Neuronal stem cell (in vitro differentiated cells): ENCODE measurements around the gene MRC2.

Source experiments
- DNase-seq: peaks from one replicate; pipeline ENCODE4 v3.0.0-alpha.2; 2013; ENCODE audit warnings: low spot score
- H2AFZ ChIP-seq: one replicate; pipeline ENCODE4 v1.6.1; 2013; ENCODE audit warnings: mild to moderate bottlenecking, low read length, inconsistent platforms
- H2AK5ac ChIP-seq: 2 replicates; pipeline ENCODE4 v1.6.1; 2013; ENCODE audit warnings: low read depth, mild to moderate bottlenecking, inconsistent platforms, low read length, moderate library complexity, mixed read lengths
- H2BK120ac ChIP-seq: 2 replicates; pipeline ENCODE4 v1.6.1; 2013; ENCODE audit warnings: low read depth, mild to moderate bottlenecking, inconsistent platforms, low read length, moderate library complexity, mixed read lengths
- H2BK12ac ChIP-seq: one replicate; pipeline ENCODE4 v1.6.1; 2013; ENCODE audit warnings: low read length, inconsistent platforms
- H2BK15ac ChIP-seq: 2 replicates; pipeline ENCODE4 v1.6.1; 2013; ENCODE audit warnings: mild to moderate bottlenecking, low read length, inconsistent platforms, mixed read lengths
- H2BK5ac ChIP-seq: one replicate; pipeline ENCODE4 v1.6.1; 2013; ENCODE audit warnings: inconsistent platforms, mild to moderate bottlenecking, low read length, moderate library complexity
- H3K14ac ChIP-seq: one replicate; pipeline ENCODE4 v1.6.1; 2013; ENCODE audit warnings: low read length, inconsistent platforms
- H3K18ac ChIP-seq: 2 replicates; pipeline ENCODE4 v1.6.1; 2013; ENCODE audit warnings: low read length, inconsistent platforms
- H3K23ac ChIP-seq: 2 replicates; pipeline ENCODE4 v1.6.1; 2013; ENCODE audit warnings: low read depth, mild to moderate bottlenecking, mixed read lengths, low read length, inconsistent platforms; ENCODE audit not compliant: poor library complexity
- H3K27ac ChIP-seq: replicated peaks from 3 replicates; pipeline ENCODE4 v1.5.1; 2013; ENCODE audit warnings: low read length, inconsistent platforms
- H3K27me3 ChIP-seq, 3 experiments: 2 replicates each; pipeline ENCODE4 v1.6.1; 2013; ENCODE audit warnings: low read length in 3 of 3, mild to moderate bottlenecking in 2 of 3, inconsistent platforms in 1 of 3, low read depth in 1 of 3, mixed read lengths in 1 of 3, moderate library complexity in 1 of 3; ENCODE audit not compliant: control insufficient read depth in 3 of 3, insufficient read depth in 3 of 3
- H3K36me3 ChIP-seq, 2 donors: replicated peaks in 1 of 2; 2 replicates each; pipeline ENCODE4 v1.6.1; 2013; ENCODE audit warnings: low read length in 2 of 2; ENCODE audit not compliant: control insufficient read depth in 2 of 2, insufficient read depth in 2 of 2
- H3K4ac ChIP-seq: 2 replicates; pipeline ENCODE4 v1.6.1; 2013; ENCODE audit warnings: inconsistent platforms, mild to moderate bottlenecking, low read length, moderate library complexity
- H3K4me1 ChIP-seq, 2 donors: 1 replicate in 1 of 2; 2 replicates in 1 of 2; pipeline ENCODE4 v1.6.1; 2013; ENCODE audit warnings: low read length in 2 of 2, low read depth in 1 of 2; ENCODE audit not compliant: control insufficient read depth in 2 of 2, insufficient read depth in 1 of 2
- H3K4me2 ChIP-seq: one replicate; pipeline ENCODE4 v1.6.1; 2013; ENCODE audit warnings: mild to moderate bottlenecking, low read length, inconsistent platforms; ENCODE audit not compliant: insufficient read depth, poor library complexity, severe bottlenecking
- H3K4me3 ChIP-seq, 2 donors: 2 replicates each; pipeline ENCODE4 v1.5.1; 2013; ENCODE audit warnings: low read length in 2 of 2, mild to moderate bottlenecking in 2 of 2, inconsistent platforms in 1 of 2, moderate library complexity in 1 of 2
- H3K79me1 ChIP-seq: one replicate; pipeline ENCODE4 v1.6.1; 2013; ENCODE audit warnings: low read depth, mild to moderate bottlenecking, inconsistent platforms, low read length, moderate library complexity
- H3K9ac ChIP-seq: one replicate; pipeline ENCODE4 v1.6.1; 2013; ENCODE audit warnings: mild to moderate bottlenecking, low read depth, low read length, inconsistent platforms; ENCODE audit not compliant: poor library complexity
- H3K9me3 ChIP-seq, 2 donors: replicated peaks in 1 of 2; 2 replicates each; pipeline versions ENCODE3 to v1.6.1; 2013; ENCODE audit warnings: low read length in 2 of 2, mild to moderate bottlenecking in 2 of 2, inconsistent platforms in 1 of 2, low read depth in 1 of 2, mixed read lengths in 1 of 2, moderate library complexity in 1 of 2; ENCODE audit not compliant: control insufficient read depth in 2 of 2, insufficient read depth in 1 of 2
- H4K8ac ChIP-seq: one replicate; pipeline ENCODE4 v1.6.1; 2013; ENCODE audit warnings: low read depth, mild to moderate bottlenecking, inconsistent platforms, low read length, moderate library complexity
- H4K91ac ChIP-seq: one replicate; pipeline ENCODE4 v1.6.1; 2013; ENCODE audit warnings: low read length, low read depth, mild to moderate bottlenecking, inconsistent platforms; ENCODE audit not compliant: poor library complexity
- WGBS, 2 donors: extraction: QIAGEN DNeasy Blood & Tissue Kit; methylation state at CpG; one replicate each; pipeline ENCODE4 v1.1.7; 2013; ENCODE audit warnings: missing lambda C conversion rate in 2 of 2, mixed read lengths in 1 of 2; ENCODE audit not compliant: insufficient read length in 2 of 2, insufficient replicate concordance in 1 of 2; ENCODE audit errors: extremely low coverage in 2 of 2; 5-methylcytosine and 5-hydroxymethylcytosine counted together

MRC2 gene

DNA sequence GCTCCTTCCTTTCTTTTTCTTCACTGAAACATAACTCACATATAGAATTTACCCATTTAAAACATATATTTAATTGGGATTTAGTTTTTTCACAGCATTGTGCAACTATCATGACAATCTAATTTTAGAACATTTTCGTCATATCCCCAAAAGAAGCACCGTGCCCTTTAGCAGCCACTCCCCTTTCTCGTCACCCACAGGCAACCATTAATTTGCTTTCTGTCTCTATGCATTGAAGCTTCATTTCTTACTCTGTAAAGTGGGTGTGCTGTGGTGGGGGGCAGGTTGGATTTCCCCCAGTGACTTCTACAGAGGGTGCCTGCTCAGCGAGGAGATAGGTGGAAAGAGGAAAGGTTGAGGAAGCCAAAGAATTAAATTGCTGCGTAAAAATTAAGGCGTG, 35.8 kb downstream of the MRC2 start:
- Histone ChIP-seq H3K9me3 (peaks cover 5 to 20% of the 10 kb centered on the region in 2 donors), H2BK5ac (no peak overlapping the region), H3K27me3 (no peaks in the 10 kb centered on the region), H3K14ac (no peak overlapping the region), H2BK15ac (no peak overlapping the region), H3K4ac (no peak overlapping the region), H3K36me3 (peaks cover 6 to 53% of the 10 kb centered on the region in 2 donors), H4K8ac (no peak overlapping the region), H2AFZ (no peak overlapping the region), H3K4me3 (no peak overlapping the region), H4K91ac (no peak overlapping the region), H3K9ac (no peak overlapping the region), H2BK120ac (no peak overlapping the region), H3K18ac (no peak overlapping the region), H2AK5ac (no peak overlapping the region), H3K27ac (no peak overlapping the region), H3K23ac (no peak overlapping the region), H3K79me1 (peaks cover 2% of the 10 kb centered on the region), H3K4me2 (no peak overlapping the region), H2BK12ac (no peak overlapping the region), H3K4me1 (peaks cover 0 to 7% of the 10 kb centered on the region in 2 donors)
- WGBS, 2 donors: no CpG with 5 or more reads among the region's 6 CpGs
- DNase-seq: no peak

GRCh38 chr17:62664336-62665120, 37.1 kb downstream of the MRC2 start:
- Histone ChIP-seq H3K23ac (peak overlapping the region; percentile 77), H3K4me3 (peak overlapping the region in 1 of 2 donors; percentile 48), H3K4me2 (no peak overlapping the region), H3K27ac (no peak overlapping the region), H3K4ac (peak overlapping the region; percentile 15), H4K91ac (no peak overlapping the region), H3K18ac (peak overlapping the region; percentile 13), H2AFZ (no peak overlapping the region), H3K36me3 (peaks cover 6 to 55% of the 10 kb centered on the region in 2 donors), H3K9ac (no peak overlapping the region), H2BK120ac (no peak overlapping the region), H2BK5ac (no peak overlapping the region), H3K4me1 (peaks cover 0 to 2% of the 10 kb centered on the region in 2 donors), H3K79me1 (peaks cover 2% of the 10 kb centered on the region), H4K8ac (no peak overlapping the region), H2BK12ac (peak overlapping the region; percentile 64), H2BK15ac (peak overlapping the region; percentile 38), H3K27me3 (no peaks in the 10 kb centered on the region), H2AK5ac (peak overlapping the region; percentile 30), H3K9me3 (peaks cover 5 to 15% of the 10 kb centered on the region in 2 donors), H3K14ac (no peak overlapping the region)
- DNase-seq: no peak
- no CpG with 5 or more reads among the region's 25 CpGs for WGBS, 2 donors

GRCh38 chr17:62665599-62665998, 38.1 kb downstream of the MRC2 start:
- Histone ChIP-seq H3K4me2 (no peak overlapping the region), H3K79me1 (peaks cover 3% of the 10 kb centered on the region), H3K9me3 (peaks cover 5% of the 10 kb centered on the region in 2 donors), H2BK5ac (no peak overlapping the region), H4K91ac (no peak overlapping the region), H3K27ac (no peak overlapping the region), H2BK120ac (no peak overlapping the region), H3K14ac (no peak overlapping the region), H3K9ac (no peak overlapping the region), H2AK5ac (peak overlapping the region; percentile 19), H4K8ac (no peak overlapping the region), H2BK15ac (no peak overlapping the region), H3K18ac (no peak overlapping the region), H2AFZ (no peak overlapping the region), H3K4me3 (no peak overlapping the region), H3K23ac (no peak overlapping the region), H2BK12ac (no peak overlapping the region), H3K27me3 (no peaks in the 10 kb centered on the region), H3K4me1 (peaks cover 0 to 2% of the 10 kb centered on the region in 2 donors), H3K36me3 (peaks cover 6 to 60% of the 10 kb centered on the region in 2 donors), H3K4ac (no peak overlapping the region)
- WGBS, 2 donors: no CpG with 5 or more reads among the region's 3 CpGs
- no peak for DNase-seq

GRCh38 chr17:62666061-62666800, 38.8 kb downstream of the MRC2 start:
- no CpG with 5 or more reads among the region's 30 CpGs for WGBS, 2 donors
- peak overlapping the region; percentile 19 for H2AK5ac ChIP-seq
- no peak overlapping the region for H4K91ac ChIP-seq
- no peak overlapping the region for H3K4ac ChIP-seq
- no peak overlapping the region for H2BK12ac ChIP-seq
- H3K27ac ChIP-seq: no peak overlapping the region
- H2BK120ac ChIP-seq: no peak overlapping the region
- H3K23ac ChIP-seq: peak overlapping the region; percentile 34
- no peaks in the 10 kb centered on the region for H3K27me3 ChIP-seq
- H3K4me1 ChIP-seq: peaks cover 0 to 2% of the 10 kb centered on the region in 2 donors
- no peak overlapping the region for H2AFZ ChIP-seq
- no peak overlapping the region for H3K4me3 ChIP-seq
- peaks cover 6 to 66% of the 10 kb centered on the region in 2 donors for H3K36me3 ChIP-seq
- no peak overlapping the region for H2BK15ac ChIP-seq
- H3K79me1 ChIP-seq: peaks cover 3% of the 10 kb centered on the region
- no peak overlapping the region for H2BK5ac ChIP-seq
- no peak for DNase-seq
- H3K18ac ChIP-seq: peak overlapping the region; percentile 80
- H3K14ac ChIP-seq: no peak overlapping the region
- peaks cover 0 to 3% of the 10 kb centered on the region in 2 donors for H3K9me3 ChIP-seq
- peak overlapping the region; percentile 37 for H3K9ac ChIP-seq
- H3K4me2 ChIP-seq: no peak overlapping the region
- H4K8ac ChIP-seq: no peak overlapping the region
